ENCODE measurements around the gene MKLN1.

MKLN1 gene

GRCh38 chr7:131355917-131356777 lies 28.5 kb downstream of the MKLN1 start:
- ATAC-seq (ENCODE audit: low read depth) = no peak
- no peak overlapping the region for H3K4me3 ChIP-seq (ENCODE audit: severe bottlenecking)

GRCh38 chr7:131357282-131357880 lies 29.7 kb downstream of the MKLN1 start:
- peaks cover 10% of the 10 kb centered on the region for H3K4me1 ChIP-seq (ENCODE audit: insufficient read depth, poor library complexity, severe bottlenecking)
- no peak for ATAC-seq (ENCODE audit: low read depth)
- H3K27me3 ChIP-seq (ENCODE audit: insufficient read depth, poor library complexity, severe bottlenecking) = no peaks in the 10 kb centered on the region
- no peaks in the 10 kb centered on the region for H3K9me3 ChIP-seq (ENCODE audit: severe bottlenecking)
- DNase-seq (ENCODE audit: low spot score) = no peak
- H3K27ac ChIP-seq (ENCODE audit: poor library complexity, severe bottlenecking) = no peak overlapping the region
- no peak for TF ChIP-seq CTCF (IDR thresholded peaks at IDR 0.05; ENCODE audit: poor library complexity, severe bottlenecking)
- no peaks in the 10 kb centered on the region for H3K36me3 ChIP-seq (ENCODE audit: low read depth)
- no peak overlapping the region for H3K4me3 ChIP-seq (ENCODE audit: severe bottlenecking)

More at GRCh38 chr7:131355917-131356777, 28.5 kb downstream of the MKLN1 start:
- no peaks in the 10 kb centered on the region for H3K9me3 ChIP-seq (ENCODE audit: severe bottlenecking)
- no peaks in the 10 kb centered on the region for H3K27me3 ChIP-seq (ENCODE audit: insufficient read depth, poor library complexity, severe bottlenecking)
- no peaks in the 10 kb centered on the region for H3K36me3 ChIP-seq (ENCODE audit: low read depth)
- no peak overlapping the region for H3K27ac ChIP-seq (ENCODE audit: poor library complexity, severe bottlenecking)
- TF ChIP-seq CTCF (IDR thresholded peaks at IDR 0.05; ENCODE audit: poor library complexity, severe bottlenecking) = no peak
- no peak for DNase-seq (ENCODE audit: low spot score)
- peaks cover 10% of the 10 kb centered on the region for H3K4me1 ChIP-seq (ENCODE audit: insufficient read depth, poor library complexity, severe bottlenecking)

- Histone ChIP-seq H3K36me3 (ENCODE audit: low read depth) (no peaks in the 10 kb centered on the region), H3K9me3 (ENCODE audit: severe bottlenecking) (no peaks in the 10 kb centered on the region), H3K27me3 (ENCODE audit: insufficient read depth, poor library complexity, severe bottlenecking) (no peaks in the 10 kb centered on the region), H3K4me3 (ENCODE audit: severe bottlenecking) (no peak overlapping the region), H3K27ac (ENCODE audit: poor library complexity, severe bottlenecking) (no peak overlapping the region), H3K4me1 (ENCODE audit: insufficient read depth, poor library complexity, severe bottlenecking) (peaks cover 10% of the 10 kb centered on the region)
- DNase-seq (ENCODE audit: low spot score) (no peak), ATAC-seq (ENCODE audit: low read depth) (no peak)
- TF ChIP-seq CTCF (IDR thresholded peaks at IDR 0.05; ENCODE audit: poor library complexity, severe bottlenecking) = no peak
These were observed 31.0 kb downstream of the MKLN1 start for GRCh38 chr7:131358636-131359035.

- Histone ChIP-seq H3K4me1 (ENCODE audit: insufficient read depth, poor library complexity, severe bottlenecking) (peaks cover 7% of the 10 kb centered on the region), H3K27me3 (ENCODE audit: insufficient read depth, poor library complexity, severe bottlenecking) (no peaks in the 10 kb centered on the region), H3K4me3 (ENCODE audit: severe bottlenecking) (no peak overlapping the region), H3K27ac (ENCODE audit: poor library complexity, severe bottlenecking) (no peak overlapping the region), H3K36me3 (ENCODE audit: low read depth) (no peaks in the 10 kb centered on the region), H3K9me3 (ENCODE audit: severe bottlenecking) (no peaks in the 10 kb centered on the region)
- no peak for TF ChIP-seq CTCF (IDR thresholded peaks at IDR 0.05; ENCODE audit: poor library complexity, severe bottlenecking)
- no peak for ATAC-seq (ENCODE audit: low read depth)
- DNase-seq (ENCODE audit: low spot score) = no peak
These were observed 31.6 kb downstream of the MKLN1 start for GRCh38 chr7:131359136-131359776.

Data from RWPE2 (cell line).